GM23338 (cell line): ENCODE data around the gene TLR9. TPM values are rescaled to one million over a fixed set of nuclear protein-coding genes. Genes with fewer than 3 reads are reported as not detected.

ENCODE experiments used
- ATAC-seq: fragments of 200-7000 bp; cut with Tn5 transposase; 3 replicates; pipeline ENCODE4 v1.9.1; 2020
- DNase-seq: peaks from one replicate; pipeline ENCODE4 v3.0.0-alpha.2; 2015; ENCODE audit warnings: low spot score
- H2AFZ ChIP-seq: fragments of 200-600 bp; sonication (generic); 2 replicates; pipeline ENCODE4 v1.8.0; 2016; ENCODE audit warnings: antibody characterized with exemption, mild to moderate bottlenecking, moderate library complexity
- H3F3A ChIP-seq: fragments of 200-600 bp; sonication (generic); replicated peaks from 2 replicates; pipeline ENCODE4 v1.8.0; 2017; ENCODE audit warnings: antibody characterized with exemption, mixed run types, low read depth
- H3K27ac ChIP-seq: fragments of 200-600 bp; sonication (generic); 2 replicates; pipeline ENCODE4 v1.6.1; 2016; ENCODE audit warnings: low read depth
- H3K27me3 ChIP-seq: fragments of 200-600 bp; sonication (generic); 2 replicates; pipeline ENCODE4 v1.8.0; 2016; ENCODE audit warnings: mild to moderate bottlenecking, mixed run types, moderate library complexity; ENCODE audit not compliant: insufficient read depth
- H3K36me3 ChIP-seq: fragments of 200-600 bp; sonication (generic); 2 replicates; pipeline ENCODE4 v1.8.0; 2016; ENCODE audit warnings: mild to moderate bottlenecking; ENCODE audit not compliant: insufficient read depth
- H3K4me1 ChIP-seq: fragments of 200-600 bp; sonication (generic); 2 replicates; pipeline ENCODE4 v1.8.0; 2016; ENCODE audit warnings: mild to moderate bottlenecking, moderate library complexity; ENCODE audit not compliant: insufficient read depth
- H3K4me2 ChIP-seq: fragments of 200-600 bp; sonication (generic); 2 replicates; pipeline ENCODE4 v1.7.1; 2017; ENCODE audit warnings: mixed run types
- H3K4me3 ChIP-seq: fragments of 200-600 bp; sonication (generic); 2 replicates; pipeline ENCODE4 v1.6.1; 2016; ENCODE audit warnings: mixed run types
- H3K79me2 ChIP-seq: fragments of 200-600 bp; sonication (generic); replicated peaks from 2 replicates; pipeline ENCODE4 v1.8.0; 2017; ENCODE audit warnings: mild to moderate bottlenecking; ENCODE audit not compliant: insufficient read depth
- H3K9me2 ChIP-seq: fragments of 200-600 bp; sonication (generic); 2 replicates; pipeline ENCODE4 v1.8.0; 2017; ENCODE audit not compliant: insufficient read depth
- H4K20me1 ChIP-seq: fragments of 200-600 bp; sonication (generic); replicated peaks from 2 replicates; pipeline ENCODE4 v1.8.0; 2017; ENCODE audit warnings: mild to moderate bottlenecking; ENCODE audit not compliant: insufficient read depth
- H3K27ac Mint-ChIP-seq: 2 replicates; pipeline ENCODE4 v1.8.0; 2020; ENCODE audit warnings: inconsistent platforms, mild to moderate bottlenecking, moderate library complexity, mixed read lengths
- H3K27me3 Mint-ChIP-seq: 3 replicates; pipeline ENCODE4 v1.8.0; 2022; ENCODE audit warnings: low read depth, mild to moderate bottlenecking, moderate library complexity, mixed read lengths, inconsistent platforms; ENCODE audit not compliant: insufficient read depth, poor library complexity
- H3K36me3 Mint-ChIP-seq: 3 replicates; pipeline ENCODE4 v1.8.0; 2021; ENCODE audit warnings: low read depth, mild to moderate bottlenecking, inconsistent platforms, moderate library complexity, mixed read lengths
- H3K4me1 Mint-ChIP-seq: 3 replicates; pipeline ENCODE4 v1.8.0; 2020; ENCODE audit warnings: mild to moderate bottlenecking, inconsistent platforms, mixed read lengths
- H3K4me3 Mint-ChIP-seq: 3 replicates; pipeline ENCODE4 v1.8.0; 2021; ENCODE audit warnings: moderate library complexity, mild to moderate bottlenecking, inconsistent platforms, mixed read lengths
- H3K9me3 Mint-ChIP-seq: 3 replicates; pipeline ENCODE4 v1.8.0; 2020; ENCODE audit warnings: moderate library complexity, mild to moderate bottlenecking, inconsistent platforms, mixed read lengths
- CREB1 ChIP-seq: fragments of 250-450 bp; sonication (Bioruptor Pico); IDR thresholded peaks from 2 replicates; pipeline ENCODE4 v1.5.0; 2020; ENCODE audit warnings: low read depth, mild to moderate bottlenecking, moderate library complexity
- EZH2 ChIP-seq: fragments of 200-600 bp; sonication (generic); IDR thresholded peaks from one replicate; pipeline ENCODE4 v1.8.0; 2017; ENCODE audit warnings: antibody characterized with exemption, mild to moderate bottlenecking, low read depth; ENCODE audit not compliant: unreplicated experiment
- EZH2phosphoT487 ChIP-seq: fragments of 200-600 bp; sonication (generic); IDR thresholded peaks from one replicate; pipeline ENCODE4 v1.8.1; 2018; ENCODE audit warnings: antibody characterized with exemption; ENCODE audit not compliant: unreplicated experiment
- JUNB ChIP-seq: IDR thresholded peaks from one replicate; pipeline ENCODE4 v1.6.1; 2016; ENCODE audit warnings: antibody characterized with exemption; ENCODE audit not compliant: unreplicated experiment
- NANOG ChIP-seq: IDR thresholded peaks from 2 replicates; pipeline ENCODE4 v1.6.1; 2016; ENCODE audit warnings: antibody characterized with exemption, borderline replicate concordance
- POLR2AphosphoS5 ChIP-seq: IDR thresholded peaks from 2 replicates; pipeline ENCODE4 v1.6.1; 2016; ENCODE audit warnings: antibody characterized with exemption, low read depth
- STAT1 ChIP-seq: IDR thresholded peaks from one replicate; pipeline ENCODE4 v1.6.1; 2016; ENCODE audit warnings: antibody characterized with exemption; ENCODE audit not compliant: unreplicated experiment
- ZNF114 ChIP-seq: fragments of 250-450 bp; sonication (Bioruptor Pico); IDR thresholded peaks from 2 replicates; pipeline ENCODE4 v1.5.0; 2020; ENCODE audit warnings: mild to moderate bottlenecking, moderate library complexity
- ZNF331 ChIP-seq: fragments of 250-450 bp; sonication (Bioruptor Pico); IDR thresholded peaks from 2 replicates; pipeline ENCODE4 v1.5.0; 2020; ENCODE audit warnings: low read depth, mild to moderate bottlenecking, moderate library complexity
- polyA plus RNA-seq: library from polyadenylated mRNA; unstranded; fragments of >200 nt; fragmentation: Nextera tagmentation; extraction: Ambion mirVana; gene quantifications from 2 replicates; pipeline ENCODE4 v1.2.1, GENCODE V29; 2016
- total RNA-seq: library from RNA; depleted of rRNA; stranded (reverse); fragments of >200 nt; shearing (Covaris generic); gene quantifications from 2 replicates; pipeline ENCODE4 v1.2.3, GENCODE V29; 2014
- TF ChIP-seq, protein P1 (sequence below), 2 experiments: fragments of 200-600 bp in 1 of 2; sonication (generic) in 1 of 2; conservative IDR thresholded peaks; 2 replicates each; pipeline versions ENCODE4 v1.5.1 to v1.6.1; 2016 to 2017; ENCODE audit warnings: antibody characterized with exemption in 2 of 2, low read depth in 2 of 2, mild to moderate bottlenecking in 2 of 2, moderate library complexity in 1 of 2
- TF ChIP-seq, protein P2 (sequence below): fragments of 250-450 bp; sonication (Bioruptor Pico); IDR thresholded peaks from 2 replicates; pipeline ENCODE4 v1.5.0; 2020; ENCODE audit warnings: mild to moderate bottlenecking, moderate library complexity
- TF ChIP-seq, protein P3 (sequence below): IDR thresholded peaks from one replicate; pipeline ENCODE4 v1.6.1; 2018; ENCODE audit warnings: antibody characterized with exemption; ENCODE audit not compliant: unreplicated experiment
- TF ChIP-seq, protein P4 (sequence below): IDR thresholded peaks from 2 replicates; pipeline ENCODE4 v1.6.1; 2016; ENCODE audit warnings: antibody characterized with exemption

Gene TLR9
- total and polyA plus RNA-seq, 2 experiments from 2014 or later = not detected

DNA sequence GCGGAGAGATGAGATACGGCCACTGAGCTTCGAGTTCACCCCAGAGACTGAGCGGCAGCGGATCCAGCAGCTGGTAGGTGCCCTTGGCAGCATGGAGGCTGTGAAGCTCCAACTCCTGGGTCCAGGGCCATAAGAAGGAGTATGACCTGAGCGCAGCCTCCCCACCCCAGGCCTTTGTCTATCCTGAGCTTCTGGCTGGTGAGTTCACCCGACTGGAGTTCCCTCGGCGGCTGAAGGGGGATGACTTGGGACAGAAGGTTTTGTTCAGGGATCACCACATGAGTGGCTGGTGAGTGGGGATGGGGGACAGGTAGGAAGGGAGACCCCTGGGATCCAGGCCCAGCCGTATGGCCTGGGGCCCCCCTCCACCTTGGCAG, 22.7 kb upstream of the TLR9 start:
- Histone ChIP-seq H4K20me1 (peaks cover 6% of the 10 kb centered on the region; the same call in 1 of the 2 replicates), H3K9me2 (no peaks in the 10 kb centered on the region), H3F3A (peaks cover 8% of the 10 kb centered on the region), H3K27me3 (peaks cover 41% of the 10 kb centered on the region), H3K4me1 (peaks cover 11% of the 10 kb centered on the region; the same call in 1 of the 2 replicates), H3K36me3 (peaks cover 3% of the 10 kb centered on the region; the same call in 1 of the 2 replicates), H3K79me2 (no peaks in the 10 kb centered on the region), H3K27ac (no peak overlapping the region), H3K4me2 (no peak overlapping the region), H3K4me3 (no peak overlapping the region), H2AFZ (no peak overlapping the region)
- no peak overlapping the region for H3K4me3 Mint-ChIP-seq
- H3K27me3 Mint-ChIP-seq = peaks cover 52% of the 10 kb centered on the region
- peaks cover 5% of the 10 kb centered on the region; the same call in 2 of the 3 replicates for H3K9me3 Mint-ChIP-seq
- DNase-seq = no peak
- ATAC-seq = no peak
- H3K4me1 Mint-ChIP-seq = peaks cover 5% of the 10 kb centered on the region
- TF ChIP-seq, protein P1, sequence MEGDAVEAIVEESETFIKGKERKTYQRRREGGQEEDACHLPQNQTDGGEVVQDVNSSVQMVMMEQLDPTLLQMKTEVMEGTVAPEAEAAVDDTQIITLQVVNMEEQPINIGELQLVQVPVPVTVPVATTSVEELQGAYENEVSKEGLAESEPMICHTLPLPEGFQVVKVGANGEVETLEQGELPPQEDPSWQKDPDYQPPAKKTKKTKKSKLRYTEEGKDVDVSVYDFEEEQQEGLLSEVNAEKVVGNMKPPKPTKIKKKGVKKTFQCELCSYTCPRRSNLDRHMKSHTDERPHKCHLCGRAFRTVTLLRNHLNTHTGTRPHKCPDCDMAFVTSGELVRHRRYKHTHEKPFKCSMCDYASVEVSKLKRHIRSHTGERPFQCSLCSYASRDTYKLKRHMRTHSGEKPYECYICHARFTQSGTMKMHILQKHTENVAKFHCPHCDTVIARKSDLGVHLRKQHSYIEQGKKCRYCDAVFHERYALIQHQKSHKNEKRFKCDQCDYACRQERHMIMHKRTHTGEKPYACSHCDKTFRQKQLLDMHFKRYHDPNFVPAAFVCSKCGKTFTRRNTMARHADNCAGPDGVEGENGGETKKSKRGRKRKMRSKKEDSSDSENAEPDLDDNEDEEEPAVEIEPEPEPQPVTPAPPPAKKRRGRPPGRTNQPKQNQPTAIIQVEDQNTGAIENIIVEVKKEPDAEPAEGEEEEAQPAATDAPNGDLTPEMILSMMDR (conservative IDR thresholded peaks at IDR 0.05; ENCODE audit: low read depth in 2 of 2) = no peak
- TF ChIP-seq JUNB (no peak), ZNF114 (no peak), STAT1 (no peak), ZNF331 (CRISPR knock-in tag) (no peak), EZH2phosphoT487 (no peak), CREB1 (CRISPR knock-in tag) (no peak), NANOG (no peak), POLR2AphosphoS5 (no peak), EZH2 (no peak)
- TF ChIP-seq, protein P2, sequence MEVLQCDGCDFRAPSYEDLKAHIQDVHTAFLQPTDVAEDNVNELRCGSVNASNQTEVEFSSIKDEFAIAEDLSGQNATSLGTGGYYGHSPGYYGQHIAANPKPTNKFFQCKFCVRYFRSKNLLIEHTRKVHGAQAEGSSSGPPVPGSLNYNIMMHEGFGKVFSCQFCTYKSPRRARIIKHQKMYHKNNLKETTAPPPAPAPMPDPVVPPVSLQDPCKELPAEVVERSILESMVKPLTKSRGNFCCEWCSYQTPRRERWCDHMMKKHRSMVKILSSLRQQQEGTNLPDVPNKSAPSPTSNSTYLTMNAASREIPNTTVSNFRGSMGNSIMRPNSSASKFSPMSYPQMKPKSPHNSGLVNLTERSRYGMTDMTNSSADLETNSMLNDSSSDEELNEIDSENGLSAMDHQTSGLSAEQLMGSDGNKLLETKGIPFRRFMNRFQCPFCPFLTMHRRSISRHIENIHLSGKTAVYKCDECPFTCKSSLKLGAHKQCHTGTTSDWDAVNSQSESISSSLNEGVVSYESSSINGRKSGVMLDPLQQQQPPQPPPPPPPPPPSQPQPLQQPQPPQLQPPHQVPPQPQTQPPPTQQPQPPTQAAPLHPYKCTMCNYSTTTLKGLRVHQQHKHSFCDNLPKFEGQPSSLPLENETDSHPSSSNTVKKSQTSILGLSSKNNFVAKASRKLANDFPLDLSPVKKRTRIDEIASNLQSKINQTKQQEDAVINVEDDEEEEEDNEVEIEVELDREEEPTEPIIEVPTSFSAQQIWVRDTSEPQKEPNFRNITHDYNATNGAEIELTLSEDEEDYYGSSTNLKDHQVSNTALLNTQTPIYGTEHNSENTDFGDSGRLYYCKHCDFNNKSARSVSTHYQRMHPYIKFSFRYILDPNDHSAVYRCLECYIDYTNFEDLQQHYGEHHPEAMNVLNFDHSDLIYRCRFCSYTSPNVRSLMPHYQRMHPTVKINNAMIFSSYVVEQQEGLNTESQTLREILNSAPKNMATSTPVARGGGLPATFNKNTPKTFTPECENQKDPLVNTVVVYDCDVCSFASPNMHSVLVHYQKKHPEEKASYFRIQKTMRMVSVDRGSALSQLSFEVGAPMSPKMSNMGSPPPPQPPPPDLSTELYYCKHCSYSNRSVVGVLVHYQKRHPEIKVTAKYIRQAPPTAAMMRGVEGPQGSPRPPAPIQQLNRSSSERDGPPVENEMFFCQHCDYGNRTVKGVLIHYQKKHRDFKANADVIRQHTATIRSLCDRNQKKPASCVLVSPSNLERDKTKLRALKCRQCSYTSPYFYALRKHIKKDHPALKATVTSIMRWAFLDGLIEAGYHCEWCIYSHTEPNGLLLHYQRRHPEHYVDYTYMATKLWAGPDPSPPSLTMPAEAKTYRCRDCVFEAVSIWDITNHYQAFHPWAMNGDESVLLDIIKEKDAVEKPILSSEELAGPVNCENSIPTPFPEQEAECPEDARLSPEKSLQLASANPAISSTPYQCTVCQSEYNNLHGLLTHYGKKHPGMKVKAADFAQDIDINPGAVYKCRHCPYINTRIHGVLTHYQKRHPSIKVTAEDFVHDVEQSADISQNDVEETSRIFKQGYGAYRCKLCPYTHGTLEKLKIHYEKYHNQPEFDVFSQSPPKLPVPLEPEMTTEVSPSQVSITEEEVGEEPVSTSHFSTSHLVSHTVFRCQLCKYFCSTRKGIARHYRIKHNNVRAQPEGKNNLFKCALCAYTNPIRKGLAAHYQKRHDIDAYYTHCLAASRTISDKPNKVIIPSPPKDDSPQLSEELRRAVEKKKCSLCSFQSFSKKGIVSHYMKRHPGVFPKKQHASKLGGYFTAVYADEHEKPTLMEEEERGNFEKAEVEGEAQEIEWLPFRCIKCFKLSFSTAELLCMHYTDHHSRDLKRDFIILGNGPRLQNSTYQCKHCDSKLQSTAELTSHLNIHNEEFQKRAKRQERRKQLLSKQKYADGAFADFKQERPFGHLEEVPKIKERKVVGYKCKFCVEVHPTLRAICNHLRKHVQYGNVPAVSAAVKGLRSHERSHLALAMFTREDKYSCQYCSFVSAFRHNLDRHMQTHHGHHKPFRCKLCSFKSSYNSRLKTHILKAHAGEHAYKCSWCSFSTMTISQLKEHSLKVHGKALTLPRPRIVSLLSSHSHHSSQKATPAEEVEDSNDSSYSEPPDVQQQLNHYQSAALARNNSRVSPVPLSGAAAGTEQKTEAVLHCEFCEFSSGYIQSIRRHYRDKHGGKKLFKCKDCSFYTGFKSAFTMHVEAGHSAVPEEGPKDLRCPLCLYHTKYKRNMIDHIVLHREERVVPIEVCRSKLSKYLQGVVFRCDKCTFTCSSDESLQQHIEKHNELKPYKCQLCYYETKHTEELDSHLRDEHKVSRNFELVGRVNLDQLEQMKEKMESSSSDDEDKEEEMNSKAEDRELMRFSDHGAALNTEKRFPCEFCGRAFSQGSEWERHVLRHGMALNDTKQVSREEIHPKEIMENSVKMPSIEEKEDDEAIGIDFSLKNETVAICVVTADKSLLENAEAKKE (CRISPR knock-in tag) = no peak
- TF ChIP-seq, protein P3, sequence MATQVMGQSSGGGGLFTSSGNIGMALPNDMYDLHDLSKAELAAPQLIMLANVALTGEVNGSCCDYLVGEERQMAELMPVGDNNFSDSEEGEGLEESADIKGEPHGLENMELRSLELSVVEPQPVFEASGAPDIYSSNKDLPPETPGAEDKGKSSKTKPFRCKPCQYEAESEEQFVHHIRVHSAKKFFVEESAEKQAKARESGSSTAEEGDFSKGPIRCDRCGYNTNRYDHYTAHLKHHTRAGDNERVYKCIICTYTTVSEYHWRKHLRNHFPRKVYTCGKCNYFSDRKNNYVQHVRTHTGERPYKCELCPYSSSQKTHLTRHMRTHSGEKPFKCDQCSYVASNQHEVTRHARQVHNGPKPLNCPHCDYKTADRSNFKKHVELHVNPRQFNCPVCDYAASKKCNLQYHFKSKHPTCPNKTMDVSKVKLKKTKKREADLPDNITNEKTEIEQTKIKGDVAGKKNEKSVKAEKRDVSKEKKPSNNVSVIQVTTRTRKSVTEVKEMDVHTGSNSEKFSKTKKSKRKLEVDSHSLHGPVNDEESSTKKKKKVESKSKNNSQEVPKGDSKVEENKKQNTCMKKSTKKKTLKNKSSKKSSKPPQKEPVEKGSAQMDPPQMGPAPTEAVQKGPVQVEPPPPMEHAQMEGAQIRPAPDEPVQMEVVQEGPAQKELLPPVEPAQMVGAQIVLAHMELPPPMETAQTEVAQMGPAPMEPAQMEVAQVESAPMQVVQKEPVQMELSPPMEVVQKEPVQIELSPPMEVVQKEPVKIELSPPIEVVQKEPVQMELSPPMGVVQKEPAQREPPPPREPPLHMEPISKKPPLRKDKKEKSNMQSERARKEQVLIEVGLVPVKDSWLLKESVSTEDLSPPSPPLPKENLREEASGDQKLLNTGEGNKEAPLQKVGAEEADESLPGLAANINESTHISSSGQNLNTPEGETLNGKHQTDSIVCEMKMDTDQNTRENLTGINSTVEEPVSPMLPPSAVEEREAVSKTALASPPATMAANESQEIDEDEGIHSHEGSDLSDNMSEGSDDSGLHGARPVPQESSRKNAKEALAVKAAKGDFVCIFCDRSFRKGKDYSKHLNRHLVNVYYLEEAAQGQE = no peak
- TF ChIP-seq, protein P4, sequence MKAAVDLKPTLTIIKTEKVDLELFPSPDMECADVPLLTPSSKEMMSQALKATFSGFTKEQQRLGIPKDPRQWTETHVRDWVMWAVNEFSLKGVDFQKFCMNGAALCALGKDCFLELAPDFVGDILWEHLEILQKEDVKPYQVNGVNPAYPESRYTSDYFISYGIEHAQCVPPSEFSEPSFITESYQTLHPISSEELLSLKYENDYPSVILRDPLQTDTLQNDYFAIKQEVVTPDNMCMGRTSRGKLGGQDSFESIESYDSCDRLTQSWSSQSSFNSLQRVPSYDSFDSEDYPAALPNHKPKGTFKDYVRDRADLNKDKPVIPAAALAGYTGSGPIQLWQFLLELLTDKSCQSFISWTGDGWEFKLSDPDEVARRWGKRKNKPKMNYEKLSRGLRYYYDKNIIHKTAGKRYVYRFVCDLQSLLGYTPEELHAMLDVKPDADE = no peak
- H3K36me3 Mint-ChIP-seq = peaks cover 12% of the 10 kb centered on the region; the same call in 2 of the 3 replicates
- H3K27ac Mint-ChIP-seq = no peak overlapping the region
